GM12865 (cell line): ENCODE results near the gene BMERB1.

Experiments used
- DNase-seq: peaks from one replicate; pipeline ENCODE4 v3.0.0; 2010; ENCODE audit warnings: low read depth
- H3K4me3 ChIP-seq: 2 replicates; pipeline ENCODE4 v1.5.1; 2011; ENCODE audit warnings: mild to moderate bottlenecking, low read depth, low read length, control low read depth
- CTCF ChIP-seq: IDR thresholded peaks from 2 replicates; pipeline ENCODE4 v1.5.1; 2011; ENCODE audit warnings: low read length, control low read depth, low read depth, inconsistent platforms; ENCODE audit not compliant: insufficient read depth; ENCODE audit errors: missing control alignments

The BMERB1 gene

GRCh38 chr16:15547768-15548096 lies 113.3 kb downstream of the BMERB1 start:
- DNase-seq = no peak
- no peak for TF ChIP-seq CTCF
- no peak overlapping the region for H3K4me3 ChIP-seq

GRCh38 chr16:15548482-15548891 lies 114.1 kb downstream of the BMERB1 start:
- no peak for TF ChIP-seq CTCF
- DNase-seq = no peak
- H3K4me3 ChIP-seq = no peak overlapping the region

GRCh38 chr16:15552507-15552906 lies 118.1 kb downstream of the BMERB1 start:
- no peak overlapping the region for H3K4me3 ChIP-seq
- no peak for TF ChIP-seq CTCF
- DNase-seq = no peak

GRCh38 chr16:15553313-15554088 lies 119.1 kb downstream of the BMERB1 start:
- no peak for TF ChIP-seq CTCF
- no peak for DNase-seq

GRCh38 chr16:15556130-15556529 lies 121.7 kb downstream of the BMERB1 start:
- H3K4me3 ChIP-seq = no peak overlapping the region
- TF ChIP-seq CTCF = no peak
- DNase-seq = no peak

More at GRCh38 chr16:15553313-15554088, 119.1 kb downstream of the BMERB1 start:
- no peak overlapping the region for H3K4me3 ChIP-seq

- no peak for TF ChIP-seq CTCF
- H3K4me3 ChIP-seq = no peak overlapping the region
- no peak for DNase-seq
Observed at GRCh38 chr16:15557258-15557657, 122.9 kb downstream of the BMERB1 start.

- H3K4me3 ChIP-seq = no peak overlapping the region
- DNase-seq = no peak
- no peak for TF ChIP-seq CTCF
Observed at GRCh38 chr16:15559176-15559575, 124.8 kb downstream of the BMERB1 start.
